Panc1 (cell line): ENCODE results near the gene WFIKKN2. TPM values are rescaled to one million over a fixed set of nuclear protein-coding genes. Genes with fewer than 3 reads are reported as not detected.

Experiments
- ATAC-seq: fragments of 200-7000 bp; cut with Tn5 transposase; 2 replicates; pipeline ENCODE4 v1.9.1; 2020; ENCODE audit warnings: mild to moderate bottlenecking, moderate library complexity
- BruUV-seq: library from RNA; stranded (reverse); fragments of 400-500 nt; replicated peaks from 2 replicates; lab custom pipeline; 2021; lab: Mats Ljungman, UMichigan
- CTCF ChIA-PET: fragments of 300-600 bp; sonication (Branson Sonifier 250); formaldehyde crosslinking; loops from one replicate; lab custom pipeline; 2022; ENCODE audit warnings: antibody characterized with exemption; lab: Charles Lee
- POLR2A ChIA-PET: fragments of 300-600 bp; sonication (Branson Sonifier 250); formaldehyde crosslinking; loops from one replicate; lab custom pipeline; 2022; ENCODE audit warnings: antibody characterized with exemption; lab: Charles Lee
- DNase-seq: peaks from one replicate; pipeline ENCODE4 v3.0.0-alpha.2; 2010; ENCODE audit warnings: low read depth, low spot score
- H3K27ac ChIP-seq: 2 replicates; pipeline ENCODE4 v1.5.1; 2011; ENCODE audit warnings: mild to moderate bottlenecking, low read length, inconsistent platforms
- H3K27me3 ChIP-seq: fragments of 200-500 bp; sonication (Bioruptor generic); 2 replicates; pipeline ENCODE4 v1.6.0; 2014; ENCODE audit warnings: low read length, inconsistent platforms; ENCODE audit not compliant: control insufficient read depth, insufficient read depth
- H3K36me3 ChIP-seq: fragments of 200-500 bp; sonication (Bioruptor generic); 2 replicates; pipeline ENCODE4 v1.5.1; 2014; ENCODE audit warnings: inconsistent platforms, mild to moderate bottlenecking, low read length, moderate library complexity; ENCODE audit not compliant: control insufficient read depth, insufficient read depth
- H3K4me1 ChIP-seq: 2 replicates; pipeline ENCODE4 v1.5.1; 2011; ENCODE audit warnings: inconsistent platforms, mild to moderate bottlenecking, low read length, moderate library complexity; ENCODE audit not compliant: control insufficient read depth, insufficient read depth
- H3K4me3 ChIP-seq, 2 experiments: 2 replicates each; pipeline ENCODE4 v1.5.1; 2011 to 2012; ENCODE audit warnings: low read depth in 2 of 2, low read length in 2 of 2, mild to moderate bottlenecking in 2 of 2, inconsistent platforms in 1 of 2, moderate library complexity in 1 of 2
- H3K9me3 ChIP-seq: fragments of 200-500 bp; sonication (Bioruptor generic); 2 replicates; pipeline ENCODE4 v1.5.1; 2014; ENCODE audit warnings: low read depth, mild to moderate bottlenecking, inconsistent platforms, low read length, moderate library complexity; ENCODE audit not compliant: control insufficient read depth, insufficient read depth
- CTCF ChIP-seq: fragments of 450-650 bp; IDR thresholded peaks from 2 replicates; pipeline ENCODE4 v1.5.1; 2017; ENCODE audit warnings: mild to moderate bottlenecking
- POLR2AphosphoS5 ChIP-seq: IDR thresholded peaks from 2 replicates; pipeline ENCODE4 v1.6.1; 2012; ENCODE audit warnings: mild to moderate bottlenecking, low read depth, low read length, moderate library complexity
- REST ChIP-seq, 2 experiments: IDR thresholded peaks; 2 replicates each; pipeline ENCODE4 v1.6.1; 2011 to 2012; ENCODE audit warnings: low read depth in 2 of 2, control low read depth in 1 of 2, low read length in 1 of 2, mild to moderate bottlenecking in 1 of 2, moderate library complexity in 1 of 2; ENCODE audit not compliant: insufficient read depth in 1 of 2
- SIN3A ChIP-seq: IDR thresholded peaks from 2 replicates; pipeline ENCODE4 v1.6.1; 2012; ENCODE audit warnings: low read depth, mild to moderate bottlenecking, low read length, moderate library complexity, borderline replicate concordance; ENCODE audit not compliant: insufficient read depth
- TCF7L2 ChIP-seq: IDR thresholded peaks from 2 replicates; pipeline ENCODE4 v1.6.1; 2011; ENCODE audit warnings: mild to moderate bottlenecking, low read depth, low read length, inconsistent platforms
- in situ Hi-C: cut with HindIII; loops from 2 replicates; pipeline ENCODE4 v1.10.0; 2016; ENCODE audit warnings: low sequenced_read_pairs, low pct_unique_long_range_greater_than_20kb
- intact Hi-C: fragments of 100-400 bp; cut with micrococcal nuclease; formaldehyde crosslinking; loops from one replicate; pipeline ENCODE4 v1.10.0; 2022; ENCODE audit not compliant: unreplicated experiment
- total RNA-seq: library from RNA; stranded (reverse); gene quantifications from one replicate; pipeline ENCODE4 v1.2.1, GENCODE V29; 2021; ENCODE audit not compliant: unreplicated experiment

WFIKKN2 gene
- total RNA-seq, 1 experiment from 2014 or later, result 0.05 TPM

GRCh38 chr17:50855708-50856330 is 20.4 kb downstream of the WFIKKN2 start:
- DNase-seq, result no peak
- ATAC-seq, result no peak
- in situ Hi-C loops, result no loop called here
- intact Hi-C loops, result loop anchor here (10.0 kb wide), 1 partner anchor 299 kb away; the partner anchor contains the start of gene NME1
- no peaks in the 10 kb centered on the region for H3K27me3 ChIP-seq
- no peaks in the 10 kb centered on the region for H3K36me3 ChIP-seq
- H3K27ac ChIP-seq, result no peak overlapping the region
- TF ChIP-seq POLR2AphosphoS5 (no peak), REST (IDR thresholded peaks at IDR 0.05; ENCODE audit: insufficient read depth in 1 of 2, low read depth in 2 of 2, low read length in 1 of 2) (no peak), SIN3A (no peak), CTCF (no peak), TCF7L2 (no peak)
- POLR2A ChIA-PET, result interaction anchor here (0.6 kb wide), 1 partner anchor 149 kb away, joined by 3 read pairs; no protein-coding TSS in a partner anchor
- no peak overlapping the region for H3K4me3 ChIP-seq
- BruUV-seq, result no TSS peak
- H3K9me3 ChIP-seq, result no peaks in the 10 kb centered on the region
- CTCF ChIA-PET, result interaction anchor here (0.5 to 1.0 kb wide), 3 partner anchors 48 to 92 kb away, joined by 3 to 4 read pairs (median 3); no protein-coding TSS in a partner anchor
- H3K4me1 ChIP-seq, result peaks cover 11% of the 10 kb centered on the region; the same call in 1 of the 2 replicates

- TF ChIP-seq SIN3A (no peak), POLR2AphosphoS5 (no peak), TCF7L2 (no peak), REST (IDR thresholded peaks at IDR 0.05; ENCODE audit: insufficient read depth in 1 of 2, low read depth in 2 of 2, low read length in 1 of 2) (no peak), CTCF (no peak)
- BruUV-seq, result no TSS peak
- Histone ChIP-seq H3K4me1 (peaks cover 11% of the 10 kb centered on the region; the same call in 1 of the 2 replicates), H3K27me3 (no peaks in the 10 kb centered on the region), H3K36me3 (peaks cover 1% of the 10 kb centered on the region; the same call in 1 of the 2 replicates), H3K4me3 (no peak overlapping the region), H3K27ac (no peak overlapping the region), H3K9me3 (no peaks in the 10 kb centered on the region)
- ChIA-PET CTCF (interaction anchor here (0.5 to 1.0 kb wide), 2 partner anchors 48 to 51 kb away, joined by 3 read pairs; no protein-coding TSS in a partner anchor), POLR2A (interaction anchor here (0.6 to 0.7 kb wide), 2 partner anchors 148 to 175 kb away, joined by 3 to 7 read pairs; no protein-coding TSS in a partner anchor)
- in situ Hi-C loops, result no loop called here
- DNase-seq, result no peak
- intact Hi-C loops, result loop anchor here (10.0 kb wide), 1 partner anchor 298 kb away; the partner anchor contains the start of gene NME1
- no peak for ATAC-seq
These were observed 21.0 kb downstream of the WFIKKN2 start for GRCh38 chr17:50856431-50856830.
